GM06990 (cell line): ENCODE data around the gene GOLGA2.

Source experiments
- DNase-seq: peaks from one replicate; pipeline ENCODE4 v3.0.0-alpha.2; 2011; ENCODE audit not compliant: insufficient read length; ENCODE audit errors: extremely low read depth
- H3K27me3 ChIP-seq: replicated peaks from 2 replicates; pipeline ENCODE4 v1.6.0; 2011; ENCODE audit warnings: low read length; ENCODE audit not compliant: control insufficient read depth, insufficient read depth
- H3K36me3 ChIP-seq: 2 replicates; pipeline ENCODE4 v1.5.1; 2011; ENCODE audit warnings: low read length; ENCODE audit not compliant: control insufficient read depth, insufficient read depth
- H3K4me3 ChIP-seq: replicated peaks from 2 replicates; pipeline ENCODE4 v1.5.1; 2011; ENCODE audit warnings: low read depth, mild to moderate bottlenecking, control low read depth, low read length
- TF ChIP-seq, protein P1 (sequence below): IDR thresholded peaks from 2 replicates; pipeline ENCODE4 v1.5.1; 2011; ENCODE audit warnings: low read length, control low read depth, mild to moderate bottlenecking, inconsistent platforms; ENCODE audit not compliant: insufficient read depth, poor library complexity, severe bottlenecking

The GOLGA2 gene

DNA sequence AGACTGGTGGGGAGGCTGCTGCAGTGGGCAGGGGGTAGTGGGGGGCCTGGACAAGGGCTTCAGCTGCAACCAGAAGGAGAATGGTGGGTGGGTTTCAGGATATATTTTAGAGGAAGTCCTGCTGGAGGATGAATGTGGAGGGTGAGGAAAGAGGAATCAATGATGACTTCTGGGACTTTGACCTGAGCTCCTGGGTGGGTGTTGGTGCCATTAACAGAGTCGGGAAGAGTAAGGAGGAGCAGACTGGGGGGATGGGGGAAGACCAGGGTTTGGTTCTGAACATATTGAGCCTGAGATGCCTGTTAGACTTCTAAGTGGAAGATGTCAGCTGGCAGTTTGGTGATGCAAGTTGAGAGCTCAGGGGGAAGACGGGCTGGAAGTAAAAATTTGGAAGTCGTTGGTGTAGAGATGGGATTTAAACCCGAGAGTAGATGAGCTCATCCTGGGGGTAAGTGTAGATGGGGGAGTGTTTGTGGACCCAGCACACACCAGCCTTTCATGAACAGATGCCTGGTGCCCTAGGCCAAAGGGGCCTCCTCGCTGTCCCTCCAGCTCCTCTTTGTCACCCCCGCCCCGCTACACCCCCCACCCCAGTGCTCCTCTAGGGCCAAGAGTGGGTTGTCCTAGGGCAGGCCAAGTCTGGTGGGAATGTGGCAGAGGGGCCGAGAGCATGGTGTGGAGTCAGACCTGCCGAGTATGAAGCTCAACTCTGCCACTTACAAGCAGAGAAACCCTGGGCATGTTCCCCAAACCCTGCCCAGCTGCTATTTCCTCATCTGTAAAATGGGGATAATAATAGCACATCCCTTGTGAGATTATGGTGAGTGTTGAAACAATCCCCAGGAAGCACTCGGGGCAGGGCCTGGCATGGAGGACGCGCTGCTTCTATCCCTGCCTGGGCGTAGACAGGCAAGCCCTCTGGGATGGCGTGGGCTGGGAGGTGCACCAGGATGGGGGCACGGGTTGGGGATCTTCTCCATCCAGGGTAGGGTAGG is 68.6 kb downstream of the GOLGA2 start:
- TF ChIP-seq, protein P1, sequence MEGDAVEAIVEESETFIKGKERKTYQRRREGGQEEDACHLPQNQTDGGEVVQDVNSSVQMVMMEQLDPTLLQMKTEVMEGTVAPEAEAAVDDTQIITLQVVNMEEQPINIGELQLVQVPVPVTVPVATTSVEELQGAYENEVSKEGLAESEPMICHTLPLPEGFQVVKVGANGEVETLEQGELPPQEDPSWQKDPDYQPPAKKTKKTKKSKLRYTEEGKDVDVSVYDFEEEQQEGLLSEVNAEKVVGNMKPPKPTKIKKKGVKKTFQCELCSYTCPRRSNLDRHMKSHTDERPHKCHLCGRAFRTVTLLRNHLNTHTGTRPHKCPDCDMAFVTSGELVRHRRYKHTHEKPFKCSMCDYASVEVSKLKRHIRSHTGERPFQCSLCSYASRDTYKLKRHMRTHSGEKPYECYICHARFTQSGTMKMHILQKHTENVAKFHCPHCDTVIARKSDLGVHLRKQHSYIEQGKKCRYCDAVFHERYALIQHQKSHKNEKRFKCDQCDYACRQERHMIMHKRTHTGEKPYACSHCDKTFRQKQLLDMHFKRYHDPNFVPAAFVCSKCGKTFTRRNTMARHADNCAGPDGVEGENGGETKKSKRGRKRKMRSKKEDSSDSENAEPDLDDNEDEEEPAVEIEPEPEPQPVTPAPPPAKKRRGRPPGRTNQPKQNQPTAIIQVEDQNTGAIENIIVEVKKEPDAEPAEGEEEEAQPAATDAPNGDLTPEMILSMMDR = no peak
- Histone ChIP-seq H3K36me3 (no peaks in the 10 kb centered on the region), H3K4me3 (no peak overlapping the region), H3K27me3 (peaks cover 4% of the 10 kb centered on the region)
- no peak for DNase-seq

DNA sequence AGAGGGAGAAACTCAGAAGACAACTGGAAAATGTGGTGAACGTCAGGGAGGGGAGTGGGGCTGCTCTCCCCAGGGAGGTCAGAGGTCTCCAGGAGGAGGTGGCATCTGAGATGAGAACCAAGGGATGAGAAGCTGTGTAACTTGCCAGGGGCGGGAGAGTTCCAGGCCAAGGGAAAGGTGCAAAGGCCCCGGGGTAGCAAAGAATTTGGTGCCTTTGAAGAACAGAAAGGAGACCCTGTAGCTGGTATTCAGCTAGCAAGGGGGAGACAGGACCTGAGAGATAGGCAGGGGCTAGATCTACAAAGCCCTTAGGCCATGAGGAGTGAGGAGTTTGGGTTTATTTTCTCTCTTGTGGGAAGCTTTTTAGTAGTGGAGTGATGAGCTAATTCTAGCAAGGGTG is 69.3 kb downstream of the GOLGA2 start:
- H3K36me3 ChIP-seq = no peaks in the 10 kb centered on the region
- no peak overlapping the region for H3K4me3 ChIP-seq
- H3K27me3 ChIP-seq = peaks cover 4% of the 10 kb centered on the region
- TF ChIP-seq, protein P1 = no peak
- no peak for DNase-seq
